BJ (cell line): Measurements from ENCODE around the gene ABLIM1. TPM values are rescaled to one million over a fixed set of nuclear protein-coding genes. Genes with fewer than 3 reads are reported as not detected.

Experiments
- CTCF ChIA-PET: fragments of 350-600 bp; formaldehyde crosslinking; extraction: SDS; loops from one replicate; lab custom pipeline; 2021; ENCODE audit warnings: antibody characterized with exemption, inconsistent platforms; lab: Yijun Ruan, JAX
- POLR2A ChIA-PET: fragments of 300-600 bp; sonication (Branson Sonifier 250); formaldehyde crosslinking; extraction: SDS; loops from one replicate; lab custom pipeline; 2021; ENCODE audit warnings: antibody characterized with exemption; lab: Charles Lee
- DNase-seq: peaks from one replicate; pipeline ENCODE4 v3.0.0-alpha.2; 2011; ENCODE audit warnings: low read depth
- H3K27me3 ChIP-seq: 2 replicates; pipeline ENCODE4 v1.6.0; 2011; ENCODE audit warnings: low read length; ENCODE audit not compliant: control insufficient read depth, insufficient read depth
- H3K36me3 ChIP-seq: 2 replicates; pipeline ENCODE4 v1.5.1; 2011; ENCODE audit warnings: low read length; ENCODE audit not compliant: control insufficient read depth, insufficient read depth
- H3K4me3 ChIP-seq: 2 replicates; pipeline ENCODE4 v1.5.1; 2011; ENCODE audit warnings: low read depth, mild to moderate bottlenecking, control low read depth, low read length
- polyA plus RNA-seq: library from polyadenylated mRNA; depleted of rRNA; stranded (reverse); fragments of >200 nt; gene quantifications from 2 replicates; pipeline ENCODE4 v1.2.3, GENCODE V29; 2011
- TF ChIP-seq, protein P1 (sequence below): IDR thresholded peaks from 2 replicates; pipeline ENCODE4 v1.5.1; 2011; ENCODE audit warnings: low read depth, mild to moderate bottlenecking, control low read depth, inconsistent platforms, low read length, moderate library complexity; ENCODE audit not compliant: insufficient read depth

ABLIM1 gene
- polyA plus RNA-seq, 1 experiment: 14.4 TPM

DNA sequence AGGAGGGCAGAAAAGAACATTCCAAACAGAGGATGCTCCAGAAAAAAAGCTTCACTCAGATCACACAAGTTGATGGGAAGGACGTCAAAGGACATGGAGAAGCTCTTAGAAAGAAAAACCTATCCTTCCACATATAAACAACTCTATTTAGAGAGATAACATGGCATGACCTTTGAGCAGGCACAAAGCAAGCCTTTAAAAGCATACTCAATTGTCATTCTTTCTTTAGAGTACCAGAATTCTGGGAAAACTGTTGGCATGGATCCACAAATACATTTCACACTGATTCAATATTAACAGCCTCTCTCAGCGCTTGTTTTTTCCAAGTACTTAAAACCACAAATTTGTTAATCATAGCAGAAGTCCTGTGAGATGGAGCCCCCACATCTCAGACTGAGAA lies 7.3 kb upstream of the ABLIM1 start:
- H3K4me3 ChIP-seq: no peak overlapping the region
- H3K27me3 ChIP-seq: 0 out of 2 replicates have a peak, but pooled peaks cover 2% of the 10 kb centered on the region
- H3K36me3 ChIP-seq: no peaks in the 10 kb centered on the region
- TF ChIP-seq, protein P1, sequence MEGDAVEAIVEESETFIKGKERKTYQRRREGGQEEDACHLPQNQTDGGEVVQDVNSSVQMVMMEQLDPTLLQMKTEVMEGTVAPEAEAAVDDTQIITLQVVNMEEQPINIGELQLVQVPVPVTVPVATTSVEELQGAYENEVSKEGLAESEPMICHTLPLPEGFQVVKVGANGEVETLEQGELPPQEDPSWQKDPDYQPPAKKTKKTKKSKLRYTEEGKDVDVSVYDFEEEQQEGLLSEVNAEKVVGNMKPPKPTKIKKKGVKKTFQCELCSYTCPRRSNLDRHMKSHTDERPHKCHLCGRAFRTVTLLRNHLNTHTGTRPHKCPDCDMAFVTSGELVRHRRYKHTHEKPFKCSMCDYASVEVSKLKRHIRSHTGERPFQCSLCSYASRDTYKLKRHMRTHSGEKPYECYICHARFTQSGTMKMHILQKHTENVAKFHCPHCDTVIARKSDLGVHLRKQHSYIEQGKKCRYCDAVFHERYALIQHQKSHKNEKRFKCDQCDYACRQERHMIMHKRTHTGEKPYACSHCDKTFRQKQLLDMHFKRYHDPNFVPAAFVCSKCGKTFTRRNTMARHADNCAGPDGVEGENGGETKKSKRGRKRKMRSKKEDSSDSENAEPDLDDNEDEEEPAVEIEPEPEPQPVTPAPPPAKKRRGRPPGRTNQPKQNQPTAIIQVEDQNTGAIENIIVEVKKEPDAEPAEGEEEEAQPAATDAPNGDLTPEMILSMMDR: no peak
- DNase-seq: no peak
- ChIA-PET POLR2A (no interaction called here), CTCF (no interaction called here)

DNA sequence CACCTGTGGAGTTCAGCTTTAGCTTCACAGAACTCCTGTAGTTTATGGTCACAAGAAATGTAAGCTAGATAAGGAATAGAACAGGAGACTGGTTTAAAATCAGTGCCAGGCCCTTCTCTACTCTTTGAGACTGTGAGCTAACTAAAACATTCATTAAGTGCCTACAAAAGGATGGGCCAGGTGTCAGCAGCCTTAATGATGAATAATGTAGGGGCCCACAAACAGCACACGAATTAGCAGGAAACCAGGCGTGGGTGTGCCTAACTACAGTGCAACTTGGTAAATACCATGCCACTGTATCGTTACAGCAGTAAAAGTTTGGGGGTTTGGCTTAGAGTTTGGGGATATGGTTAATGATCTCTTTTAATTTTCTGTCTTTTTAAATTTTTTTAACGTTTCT lies 6.1 kb upstream of the ABLIM1 start:
- POLR2A ChIA-PET: no interaction called here
- Histone ChIP-seq H3K27me3 (0 out of 2 replicates have a peak, but pooled peaks cover 2% of the 10 kb centered on the region), H3K36me3 (no peaks in the 10 kb centered on the region), H3K4me3 (no peak overlapping the region)
- no peak for DNase-seq
- CTCF ChIA-PET: interaction anchor here (1.0 to 1.8 kb wide), 2 partner anchors 14 to 29 kb away, joined by 4 read pairs; no protein-coding TSS in a partner anchor
- TF ChIP-seq, protein P1: no peak

DNA sequence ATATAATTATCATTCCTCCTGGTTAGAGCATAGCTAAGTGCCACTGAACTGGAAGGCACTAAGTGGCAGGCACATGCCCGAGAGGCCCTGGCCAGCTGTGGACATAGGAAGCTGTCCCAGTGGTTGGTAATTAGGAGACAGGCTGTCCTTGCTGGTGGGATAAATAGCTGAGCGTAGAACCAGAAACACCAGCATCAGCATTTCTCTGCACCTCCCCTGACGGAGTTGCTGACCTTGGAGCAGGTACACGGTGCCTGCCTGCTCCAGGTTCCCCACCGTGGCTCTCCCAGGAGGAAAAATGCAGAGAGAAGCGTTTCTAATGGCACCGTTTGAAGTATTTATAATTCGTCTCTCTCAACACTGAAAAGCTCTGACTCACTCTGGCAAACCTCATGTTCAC lies 5.6 kb upstream of the ABLIM1 start:
- Histone ChIP-seq H3K27me3 (0 out of 2 replicates have a peak, but pooled peaks cover 2% of the 10 kb centered on the region), H3K36me3 (no peaks in the 10 kb centered on the region), H3K4me3 (no peak overlapping the region)
- CTCF ChIA-PET: interaction anchor here (1.0 to 1.8 kb wide), 3 partner anchors 11 to 30 kb away, joined by 4 read pairs; no protein-coding TSS in a partner anchor
- TF ChIP-seq, protein P1: no peak
- POLR2A ChIA-PET: no interaction called here
- no peak for DNase-seq

DNA sequence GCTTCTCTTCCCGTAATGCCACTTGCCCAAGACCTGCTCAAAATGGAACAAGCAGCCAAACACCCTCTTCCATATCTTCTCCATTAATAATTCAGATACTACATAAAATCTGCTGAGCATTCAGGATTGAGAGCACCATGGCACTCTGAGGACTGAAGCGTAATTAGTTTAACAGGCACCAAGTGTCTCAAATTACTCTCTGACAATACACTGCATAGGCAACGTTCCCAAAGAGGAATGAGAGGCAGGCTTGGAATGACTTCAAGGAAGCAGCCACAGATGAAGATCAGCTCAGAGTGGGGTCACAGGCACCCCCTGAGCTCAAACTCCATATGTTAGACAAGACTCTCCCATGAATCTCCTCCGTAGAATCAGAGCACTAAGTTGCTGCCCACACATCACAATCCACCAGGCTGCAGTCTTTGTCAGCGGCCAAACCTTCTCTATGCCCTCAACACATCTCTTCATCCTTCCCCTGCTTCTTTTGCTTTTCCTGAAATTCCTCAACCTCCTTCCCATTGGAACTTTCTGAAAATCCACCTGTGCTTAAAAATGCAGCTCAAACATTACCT lies 4.7 kb upstream of the ABLIM1 start:
- no peak overlapping the region for H3K4me3 ChIP-seq
- DNase-seq: no peak
- ChIA-PET POLR2A (no interaction called here), CTCF (interaction anchor here (1.0 to 1.8 kb wide), 2 partner anchors 10 to 16 kb away, joined by 4 read pairs; no protein-coding TSS in a partner anchor)
- no peaks in the 10 kb centered on the region for H3K36me3 ChIP-seq
- TF ChIP-seq, protein P1: no peak
- H3K27me3 ChIP-seq: 0 out of 2 replicates have a peak, but pooled peaks cover 2% of the 10 kb centered on the region

DNA sequence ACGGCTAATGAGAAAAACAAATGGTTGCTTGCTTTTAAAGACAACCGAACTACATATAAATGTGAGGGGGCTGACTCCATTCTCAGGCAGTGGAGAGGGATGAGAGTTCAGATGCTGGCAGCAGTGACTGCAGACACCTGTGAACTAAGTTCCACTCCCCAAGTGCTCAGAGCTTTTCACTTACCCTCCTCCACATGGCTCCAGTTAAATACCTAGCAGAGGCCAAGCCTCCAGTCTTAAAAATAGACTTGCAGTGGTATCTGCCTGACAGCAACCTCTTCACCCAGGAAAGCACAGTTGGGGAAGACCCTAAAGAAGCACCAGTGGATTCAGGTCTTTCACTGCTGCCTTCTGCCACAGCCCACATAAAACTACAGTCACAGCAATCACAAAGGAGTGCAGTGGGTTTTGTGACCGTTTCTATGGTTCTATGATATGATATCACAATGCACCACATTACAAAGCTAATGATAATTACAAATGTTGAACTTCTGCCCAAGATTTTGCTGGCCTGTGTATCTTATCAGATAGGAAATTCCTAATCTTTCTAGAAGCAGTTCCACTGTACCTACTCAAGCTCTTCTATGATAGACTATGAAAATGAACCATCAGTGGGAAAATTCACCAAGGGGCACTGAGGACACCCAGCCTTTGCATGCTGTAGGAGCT lies 3.3 kb upstream of the ABLIM1 start:
- TF ChIP-seq, protein P1: no peak
- Histone ChIP-seq H3K27me3 (0 out of 2 replicates have a peak, but pooled peaks cover 2% of the 10 kb centered on the region), H3K36me3 (no peaks in the 10 kb centered on the region), H3K4me3 (no peak overlapping the region)
- no peak for DNase-seq
- CTCF ChIA-PET: interaction anchor here (1.1 kb wide), 1 partner anchor 11 kb away, joined by 4 read pairs; no protein-coding TSS in a partner anchor
- POLR2A ChIA-PET: no interaction called here
